Measurements from ENCODE around the gene MDGA2. TPM values are rescaled to one million over a fixed set of nuclear protein-coding genes. Genes with fewer than 3 reads are reported as not detected.

Gene MDGA2
- total RNA-seq, 4 donors from 2014 or later, result 4.2 TPM; not detected in 3

DNA sequence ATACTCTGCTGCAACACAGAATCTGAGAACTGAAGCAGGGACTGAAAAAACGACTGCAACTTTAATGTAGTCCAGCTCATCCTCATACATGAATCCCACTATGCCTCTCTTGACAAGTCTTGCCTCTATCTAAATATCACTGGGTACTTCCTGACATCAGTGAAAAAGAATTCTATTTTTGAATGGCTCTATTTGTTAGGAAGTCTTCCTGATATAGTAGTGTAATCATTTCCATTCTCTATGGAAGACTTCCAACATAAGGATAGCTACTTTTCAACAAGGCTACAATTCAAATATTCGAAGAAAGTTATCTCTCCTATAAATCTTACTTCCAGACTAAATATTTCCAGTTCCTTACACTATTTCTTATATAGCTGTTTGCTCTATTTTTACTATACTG is 167.5 kb downstream of the MDGA2 start:
- TF ChIP-seq, protein P1, sequence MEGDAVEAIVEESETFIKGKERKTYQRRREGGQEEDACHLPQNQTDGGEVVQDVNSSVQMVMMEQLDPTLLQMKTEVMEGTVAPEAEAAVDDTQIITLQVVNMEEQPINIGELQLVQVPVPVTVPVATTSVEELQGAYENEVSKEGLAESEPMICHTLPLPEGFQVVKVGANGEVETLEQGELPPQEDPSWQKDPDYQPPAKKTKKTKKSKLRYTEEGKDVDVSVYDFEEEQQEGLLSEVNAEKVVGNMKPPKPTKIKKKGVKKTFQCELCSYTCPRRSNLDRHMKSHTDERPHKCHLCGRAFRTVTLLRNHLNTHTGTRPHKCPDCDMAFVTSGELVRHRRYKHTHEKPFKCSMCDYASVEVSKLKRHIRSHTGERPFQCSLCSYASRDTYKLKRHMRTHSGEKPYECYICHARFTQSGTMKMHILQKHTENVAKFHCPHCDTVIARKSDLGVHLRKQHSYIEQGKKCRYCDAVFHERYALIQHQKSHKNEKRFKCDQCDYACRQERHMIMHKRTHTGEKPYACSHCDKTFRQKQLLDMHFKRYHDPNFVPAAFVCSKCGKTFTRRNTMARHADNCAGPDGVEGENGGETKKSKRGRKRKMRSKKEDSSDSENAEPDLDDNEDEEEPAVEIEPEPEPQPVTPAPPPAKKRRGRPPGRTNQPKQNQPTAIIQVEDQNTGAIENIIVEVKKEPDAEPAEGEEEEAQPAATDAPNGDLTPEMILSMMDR (IDR thresholded peaks at IDR 0.05), result no peak
- TF ChIP-seq POLR2A (IDR thresholded peaks at IDR 0.05), result no peak
- H3K4me1 ChIP-seq, result no peaks in the 10 kb centered on the region
- no peaks in the 10 kb centered on the region for H3K36me3 ChIP-seq
- DNase-seq, result no peak
- no peak overlapping the region for H3K4me3 ChIP-seq
- no peak overlapping the region for H3K27ac ChIP-seq
- H3K9me3 ChIP-seq, result no peaks in the 10 kb centered on the region
- H3K27me3 ChIP-seq, result no peaks in the 10 kb centered on the region
- intact Hi-C loops (cut with DNase I; ENCODE audit: low total_unique reads), result no loop called here

DNA sequence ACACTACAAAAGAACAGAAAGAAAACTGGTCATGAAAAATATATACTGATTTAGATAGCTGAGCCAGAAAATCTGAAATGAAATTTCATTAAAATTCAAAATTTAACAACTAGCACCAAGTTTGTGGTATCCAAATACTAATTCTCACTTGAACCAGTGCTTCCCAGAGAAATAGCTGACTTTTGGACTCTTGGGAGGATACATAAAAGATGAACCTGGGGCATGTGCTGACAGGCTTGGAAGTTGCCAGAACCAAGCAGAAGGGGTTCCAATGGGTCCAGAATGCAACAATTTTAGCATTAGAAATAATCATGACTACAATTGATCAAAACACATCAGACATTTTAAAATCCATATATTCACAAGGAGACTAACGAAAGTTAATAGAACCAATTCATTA is 175.0 kb downstream of the MDGA2 start:
- H3K9me3 ChIP-seq, result no peaks in the 10 kb centered on the region
- H3K27ac ChIP-seq, result no peak overlapping the region
- H3K4me1 ChIP-seq, result no peaks in the 10 kb centered on the region
- TF ChIP-seq, protein P1 (IDR thresholded peaks at IDR 0.05), result no peak
- no peak for TF ChIP-seq POLR2A (IDR thresholded peaks at IDR 0.05)
- H3K27me3 ChIP-seq, result no peaks in the 10 kb centered on the region
- H3K4me3 ChIP-seq, result no peak overlapping the region
- no peaks in the 10 kb centered on the region for H3K36me3 ChIP-seq
- no peak for DNase-seq
- intact Hi-C loops (cut with DNase I; ENCODE audit: low total_unique reads), result no loop called here

DNA sequence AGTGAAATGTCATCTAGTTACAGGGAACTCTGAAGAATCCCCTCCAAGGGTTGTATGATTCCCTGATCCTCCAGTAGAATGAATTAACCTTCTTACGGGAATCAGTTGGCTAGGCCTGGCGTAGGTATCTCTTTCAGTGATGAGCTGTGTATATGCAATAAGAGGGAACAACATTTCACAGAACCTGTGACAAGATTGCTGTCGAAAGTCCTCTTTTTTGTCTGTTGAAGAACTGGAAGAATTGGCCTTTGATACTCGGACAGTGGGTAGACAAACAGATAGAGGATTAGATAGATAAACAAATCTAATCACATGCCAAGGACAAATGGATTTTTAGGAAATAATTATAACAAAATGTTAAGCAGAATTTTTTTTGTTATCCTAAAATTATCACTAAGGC is 184.6 kb downstream of the MDGA2 start:
- H3K36me3 ChIP-seq, result no peaks in the 10 kb centered on the region
- H3K27me3 ChIP-seq, result no peaks in the 10 kb centered on the region
- no peaks in the 10 kb centered on the region for H3K9me3 ChIP-seq
- no peak overlapping the region for H3K27ac ChIP-seq
- no peak overlapping the region for H3K4me3 ChIP-seq
- intact Hi-C loops (cut with DNase I; ENCODE audit: low total_unique reads), result no loop called here
- no peak for DNase-seq
- TF ChIP-seq, protein P1 (IDR thresholded peaks at IDR 0.05), result no peak
- no peak for TF ChIP-seq POLR2A (IDR thresholded peaks at IDR 0.05)
- no peaks in the 10 kb centered on the region for H3K4me1 ChIP-seq

DNA sequence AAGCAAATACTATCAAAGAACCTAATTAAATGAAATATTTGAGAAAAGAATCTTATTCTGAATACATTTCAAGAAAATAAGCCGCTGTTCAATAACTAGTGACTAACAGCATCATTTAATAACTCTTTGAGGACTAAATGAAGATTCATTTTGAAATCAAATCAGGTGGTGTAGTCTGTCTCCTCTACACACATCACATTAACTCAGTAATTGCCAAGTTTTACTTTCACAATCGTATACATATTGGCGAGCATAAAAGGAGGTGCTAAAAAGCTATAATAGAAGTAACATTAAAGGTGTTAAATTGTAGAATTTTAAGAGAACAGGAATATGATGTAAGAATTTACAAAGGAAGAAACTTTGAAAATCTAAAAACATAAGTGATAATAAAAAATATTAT is 185.1 kb downstream of the MDGA2 start:
- Histone ChIP-seq H3K9me3 (no peaks in the 10 kb centered on the region), H3K4me3 (no peak overlapping the region), H3K4me1 (no peaks in the 10 kb centered on the region), H3K27me3 (no peaks in the 10 kb centered on the region), H3K27ac (no peak overlapping the region), H3K36me3 (no peaks in the 10 kb centered on the region)
- DNase-seq, result no peak
- intact Hi-C loops (cut with DNase I; ENCODE audit: low total_unique reads), result no loop called here
- no peak for TF ChIP-seq POLR2A (IDR thresholded peaks at IDR 0.05)
- TF ChIP-seq, protein P1 (IDR thresholded peaks at IDR 0.05), result no peak

DNA sequence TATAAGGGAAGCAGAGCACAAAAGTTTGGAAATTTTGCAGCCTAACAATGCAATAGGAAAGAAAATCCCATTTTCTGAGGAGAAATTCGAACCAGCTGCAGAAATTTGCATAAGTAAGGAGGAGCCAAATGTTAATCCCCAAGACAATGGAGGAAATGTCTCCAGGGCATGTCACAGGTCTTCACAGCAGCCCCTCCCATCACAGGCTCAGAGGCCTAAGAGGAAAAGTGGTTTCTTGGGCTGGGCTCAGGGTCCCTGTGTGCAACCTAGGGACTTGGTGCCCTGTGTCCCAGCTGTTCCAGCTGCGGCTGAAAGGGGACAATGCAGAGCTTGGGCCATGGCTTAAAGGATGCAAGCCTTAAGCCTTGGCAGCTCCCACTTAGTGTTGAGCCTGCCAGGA is 190.0 kb downstream of the MDGA2 start:
- intact Hi-C loops (cut with DNase I; ENCODE audit: low total_unique reads), result no loop called here
- Histone ChIP-seq H3K9me3 (no peaks in the 10 kb centered on the region), H3K27ac (no peak overlapping the region), H3K27me3 (no peaks in the 10 kb centered on the region), H3K4me1 (no peaks in the 10 kb centered on the region), H3K4me3 (no peak overlapping the region), H3K36me3 (no peaks in the 10 kb centered on the region)
- no peak for TF ChIP-seq POLR2A (IDR thresholded peaks at IDR 0.05)
- TF ChIP-seq, protein P1 (IDR thresholded peaks at IDR 0.05), result no peak
- DNase-seq, result no peak

All from uterus (tissue), 4 donors.